Fibroblast of lung (primary cell): ENCODE data around the gene MARF1. TPM values are rescaled to one million over a fixed set of nuclear protein-coding genes. Genes with fewer than 3 reads are reported as not detected.

ENCODE experiments used
- DNase-seq, 2 donors: peaks; one replicate each; pipeline versions ENCODE4 v3.0.0 to v3.0.0-alpha.2; 2010; ENCODE audit warnings: low read depth in 2 of 2
- H2AFZ ChIP-seq: 2 replicates; pipeline ENCODE4 v1.5.1; 2012; ENCODE audit warnings: low read length, control low read depth, inconsistent platforms
- H3K27ac ChIP-seq: 2 replicates; pipeline ENCODE4 v1.5.1; 2011; ENCODE audit warnings: low read length, control low read depth; ENCODE audit not compliant: insufficient read depth
- H3K27me3 ChIP-seq: 2 replicates; pipeline ENCODE4 v1.5.1; 2011; ENCODE audit warnings: mild to moderate bottlenecking, low read length; ENCODE audit not compliant: control insufficient read depth, insufficient read depth
- H3K36me3 ChIP-seq: 2 replicates; pipeline ENCODE4 v1.5.1; 2011; ENCODE audit warnings: low read length; ENCODE audit not compliant: control insufficient read depth, insufficient read depth
- H3K4me1 ChIP-seq: 2 replicates; pipeline ENCODE4 v1.5.1; 2011; ENCODE audit warnings: low read length; ENCODE audit not compliant: control insufficient read depth, insufficient read depth; ENCODE audit errors: extremely low read depth
- H3K4me2 ChIP-seq: 2 replicates; pipeline ENCODE4 v1.5.1; 2011; ENCODE audit warnings: low read length, control low read depth; ENCODE audit not compliant: insufficient read depth; ENCODE audit errors: extremely low read depth
- H3K4me3 ChIP-seq, 4 experiments: fragments of 200-600 bp in 1 of 4; sonication (generic) in 1 of 4; replicated peaks in 1 of 4; 2 replicates each; pipeline ENCODE4 v1.5.1; 2011 to 2016; ENCODE audit warnings: low read length in 4 of 4, low read depth in 3 of 4, mild to moderate bottlenecking in 3 of 4, control low read depth in 2 of 4, inconsistent platforms in 1 of 4, mixed read lengths in 1 of 4; ENCODE audit not compliant: insufficient read depth in 1 of 4; ENCODE audit errors: control extremely low read depth in 1 of 4
- H3K79me2 ChIP-seq: 2 replicates; pipeline ENCODE4 v1.5.1; 2012; ENCODE audit warnings: mild to moderate bottlenecking, low read length, inconsistent platforms; ENCODE audit not compliant: control insufficient read depth, insufficient read depth
- H3K9ac ChIP-seq: 2 replicates; pipeline ENCODE4 v1.5.1; 2011; ENCODE audit warnings: mild to moderate bottlenecking, low read length, control low read depth; ENCODE audit not compliant: insufficient read depth
- H3K9me3 ChIP-seq: 2 replicates; pipeline ENCODE4 v1.5.1; 2012; ENCODE audit warnings: low read depth, low read length; ENCODE audit not compliant: control insufficient read depth, insufficient read depth
- H4K20me1 ChIP-seq: 2 replicates; pipeline ENCODE4 v1.5.1; 2011; ENCODE audit warnings: low read length; ENCODE audit not compliant: control insufficient read depth, insufficient read depth; ENCODE audit errors: extremely low read depth
- EZH2 ChIP-seq: IDR thresholded peaks from 2 replicates; pipeline ENCODE4 v1.5.1; 2012; ENCODE audit warnings: low read length, control low read depth, mild to moderate bottlenecking; ENCODE audit errors: missing control alignments
- polyA plus RNA-seq, 2 donors: library from polyadenylated mRNA; depleted of rRNA in 1 of 2; stranded (reverse) in 1 of 2; unstranded in 1 of 2; fragments of >200 nt; gene quantifications; 2 replicates each; pipeline ENCODE4 v1.2.1, GENCODE V29; 2011 to 2012; ENCODE audit warnings: missing spikeins in 1 of 2
- total RNA-seq: library from RNA; depleted of rRNA; stranded (reverse); fragments of >200 nt; gene quantifications from 2 replicates; pipeline ENCODE4 v1.2.1, GENCODE V29; 2014
- TF ChIP-seq, protein P1 (sequence below), 2 donors: IDR thresholded peaks in 1 of 2; conservative IDR thresholded peaks in 1 of 2; 1 replicate in 1 of 2; 2 replicates in 1 of 2; pipeline ENCODE4 v1.5.1; 2011 to 2012; ENCODE audit warnings: low read length in 2 of 2, control low read depth in 1 of 2, inconsistent platforms in 1 of 2, low read depth in 1 of 2, mild to moderate bottlenecking in 1 of 2

MARF1 gene
- total and polyA plus RNA-seq, 2 donors (not counting 1 experiment from before 2014, with no cell fraction given) = 14.6 to 18.8 TPM

DNA sequence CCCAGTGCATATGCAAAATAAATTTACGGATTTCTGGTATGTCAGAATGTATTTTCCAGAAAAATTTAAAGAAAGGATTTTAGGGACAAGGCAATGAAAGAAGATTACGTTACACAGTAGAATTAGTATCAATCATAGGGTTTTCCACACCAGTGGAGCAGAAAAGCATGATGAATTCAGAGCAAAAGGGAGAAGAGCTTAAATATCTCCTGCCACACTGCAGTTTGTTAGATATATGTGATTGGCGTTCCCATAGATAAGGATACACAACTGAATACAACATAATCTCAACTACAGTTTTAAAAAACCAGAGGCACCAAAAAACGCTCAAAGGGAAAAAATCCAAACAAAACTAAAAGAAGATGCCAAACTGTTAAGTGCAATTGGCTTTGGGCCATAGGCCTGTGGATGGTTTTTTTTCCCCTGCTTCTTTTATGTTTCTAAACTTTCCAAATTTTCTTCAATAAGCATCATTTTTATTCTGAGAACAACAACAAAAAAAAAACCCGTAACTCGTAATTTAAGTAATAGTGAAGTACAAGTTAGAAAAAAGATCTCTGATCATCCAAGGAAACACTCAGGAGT is 22.3 kb downstream of the MARF1 start:
- no peak overlapping the region for H3K27ac ChIP-seq
- H4K20me1 ChIP-seq = no peaks in the 10 kb centered on the region
- H3K4me3 ChIP-seq = no peak overlapping the region
- H3K9me3 ChIP-seq = no peaks in the 10 kb centered on the region
- no peak overlapping the region for H3K9ac ChIP-seq
- no peaks in the 10 kb centered on the region for H3K79me2 ChIP-seq
- H2AFZ ChIP-seq = no peak overlapping the region
- H3K27me3 ChIP-seq = no peaks in the 10 kb centered on the region
- H3K4me1 ChIP-seq = peaks cover 3% of the 10 kb centered on the region
- peak in 1 of 2 donors; percentile 39 for DNase-seq
- no peak for TF ChIP-seq EZH2
- TF ChIP-seq, protein P1, sequence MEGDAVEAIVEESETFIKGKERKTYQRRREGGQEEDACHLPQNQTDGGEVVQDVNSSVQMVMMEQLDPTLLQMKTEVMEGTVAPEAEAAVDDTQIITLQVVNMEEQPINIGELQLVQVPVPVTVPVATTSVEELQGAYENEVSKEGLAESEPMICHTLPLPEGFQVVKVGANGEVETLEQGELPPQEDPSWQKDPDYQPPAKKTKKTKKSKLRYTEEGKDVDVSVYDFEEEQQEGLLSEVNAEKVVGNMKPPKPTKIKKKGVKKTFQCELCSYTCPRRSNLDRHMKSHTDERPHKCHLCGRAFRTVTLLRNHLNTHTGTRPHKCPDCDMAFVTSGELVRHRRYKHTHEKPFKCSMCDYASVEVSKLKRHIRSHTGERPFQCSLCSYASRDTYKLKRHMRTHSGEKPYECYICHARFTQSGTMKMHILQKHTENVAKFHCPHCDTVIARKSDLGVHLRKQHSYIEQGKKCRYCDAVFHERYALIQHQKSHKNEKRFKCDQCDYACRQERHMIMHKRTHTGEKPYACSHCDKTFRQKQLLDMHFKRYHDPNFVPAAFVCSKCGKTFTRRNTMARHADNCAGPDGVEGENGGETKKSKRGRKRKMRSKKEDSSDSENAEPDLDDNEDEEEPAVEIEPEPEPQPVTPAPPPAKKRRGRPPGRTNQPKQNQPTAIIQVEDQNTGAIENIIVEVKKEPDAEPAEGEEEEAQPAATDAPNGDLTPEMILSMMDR (conservative IDR thresholded peaks at IDR 0.05 in 1 of 2, IDR thresholded peaks at IDR 0.05 in 1 of 2; ENCODE audit: low read depth in 1 of 2, low read length in 2 of 2) = no peak
- peaks cover 16% of the 10 kb centered on the region for H3K36me3 ChIP-seq
- no peak overlapping the region for H3K4me2 ChIP-seq

DNA sequence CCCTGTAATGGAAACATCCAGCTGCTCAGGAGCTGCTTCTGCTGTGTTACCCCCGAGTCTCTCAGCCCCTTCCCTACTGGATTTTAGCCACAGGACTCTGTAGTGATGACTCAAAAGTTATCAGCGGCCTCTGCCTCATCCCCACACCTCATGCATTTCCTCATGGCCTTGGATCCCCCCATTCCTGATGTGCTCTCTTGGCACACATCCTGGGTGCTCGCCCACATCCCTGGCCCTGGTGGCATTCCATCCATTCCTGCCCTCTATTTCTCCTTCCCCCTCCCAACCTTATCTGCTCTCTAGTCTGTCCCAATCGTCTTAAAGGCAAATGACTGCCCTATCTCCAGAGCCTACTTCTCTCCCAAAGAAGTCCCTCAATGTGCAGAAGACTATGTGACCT is 24.6 kb downstream of the MARF1 start:
- no peaks in the 10 kb centered on the region for H4K20me1 ChIP-seq
- peak; percentile 14 to 90 for DNase-seq
- H3K27me3 ChIP-seq = no peaks in the 10 kb centered on the region
- no peaks in the 10 kb centered on the region for H3K9me3 ChIP-seq
- H3K27ac ChIP-seq = no peak overlapping the region
- peaks cover 6% of the 10 kb centered on the region for H3K36me3 ChIP-seq
- no peak overlapping the region for H2AFZ ChIP-seq
- no peak for TF ChIP-seq EZH2
- TF ChIP-seq, protein P1 (conservative IDR thresholded peaks at IDR 0.05 in 1 of 2, IDR thresholded peaks at IDR 0.05 in 1 of 2; ENCODE audit: low read depth in 1 of 2, low read length in 2 of 2) = no peak
- no peak overlapping the region for H3K4me2 ChIP-seq
- no peaks in the 10 kb centered on the region for H3K79me2 ChIP-seq
- H3K4me3 ChIP-seq = no peak overlapping the region
- H3K4me1 ChIP-seq = peaks cover 3% of the 10 kb centered on the region
- H3K9ac ChIP-seq = no peak overlapping the region

DNA sequence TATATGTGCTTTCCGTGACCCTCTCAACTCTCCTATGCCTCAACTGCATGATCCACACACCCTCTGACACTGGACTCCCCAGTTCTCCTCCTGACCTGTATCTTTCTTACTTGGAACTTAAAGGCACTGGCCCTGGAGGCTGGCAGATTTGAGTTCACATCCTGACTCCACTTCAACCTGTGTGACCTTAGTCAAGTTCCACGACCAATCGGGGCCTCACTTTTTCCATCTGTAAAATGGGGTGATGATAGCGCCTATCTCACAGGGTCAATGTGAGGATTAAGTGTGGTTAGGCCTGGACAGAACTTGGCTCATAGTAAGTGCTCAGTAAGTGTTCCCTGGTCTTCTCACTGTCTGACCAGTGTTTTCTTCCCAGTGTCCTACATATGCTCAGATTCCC is 25.1 kb downstream of the MARF1 start:
- peaks cover 3% of the 10 kb centered on the region for H3K4me1 ChIP-seq
- H3K4me3 ChIP-seq = no peak overlapping the region
- TF ChIP-seq, protein P1 (conservative IDR thresholded peaks at IDR 0.05 in 1 of 2, IDR thresholded peaks at IDR 0.05 in 1 of 2; ENCODE audit: low read depth in 1 of 2, low read length in 2 of 2) = no peak
- no peak for TF ChIP-seq EZH2
- H4K20me1 ChIP-seq = no peaks in the 10 kb centered on the region
- no peak for DNase-seq
- H2AFZ ChIP-seq = no peak overlapping the region
- no peaks in the 10 kb centered on the region for H3K79me2 ChIP-seq
- no peak overlapping the region for H3K27ac ChIP-seq
- no peak overlapping the region for H3K9ac ChIP-seq
- H3K27me3 ChIP-seq = no peaks in the 10 kb centered on the region
- no peak overlapping the region for H3K4me2 ChIP-seq
- peaks cover 6% of the 10 kb centered on the region for H3K36me3 ChIP-seq
- no peaks in the 10 kb centered on the region for H3K9me3 ChIP-seq
